ENCODE measurements around the gene MAP3K7.

The MAP3K7 gene

GRCh38 chr6:90484385-90484784, 102.5 kb downstream of the MAP3K7 start:
- no peak for DNase-seq (ENCODE audit: low read depth)

GRCh38 chr6:90483956-90484355, 102.9 kb downstream of the MAP3K7 start:
- DNase-seq (ENCODE audit: low read depth), result no peak

- DNase-seq (ENCODE audit: low read depth), result peak; percentile 19
Measured at GRCh38 chr6:90483116-90483839, 103.6 kb downstream of the MAP3K7 start.

GRCh38 chr6:90480666-90481065, 106.2 kb downstream of the MAP3K7 start:
- no peak for DNase-seq (ENCODE audit: low read depth)

GRCh38 chr6:90479603-90479926, 107.3 kb downstream of the MAP3K7 start:
- no peak for DNase-seq (ENCODE audit: low read depth)

GRCh38 chr6:90478789-90479602, 107.9 kb downstream of the MAP3K7 start:
- peak; percentile 86 for DNase-seq (ENCODE audit: low read depth)

GRCh38 chr6:90478278-90478677, 108.6 kb downstream of the MAP3K7 start:
- DNase-seq (ENCODE audit: low read depth), result no peak

GRCh38 chr6:90477366-90477765, 109.5 kb downstream of the MAP3K7 start:
- DNase-seq (ENCODE audit: low read depth), result no peak

- no peak for DNase-seq (ENCODE audit: low read depth)
Measured at GRCh38 chr6:90472716-90473115, 114.2 kb downstream of the MAP3K7 start.

GRCh38 chr6:90471263-90471662, 115.6 kb downstream of the MAP3K7 start:
- DNase-seq (ENCODE audit: low read depth), result no peak

GRCh38 chr6:90469906-90470305, 117.0 kb downstream of the MAP3K7 start:
- no peak for DNase-seq (ENCODE audit: low read depth)

- no peak for DNase-seq (ENCODE audit: low read depth)
Measured at GRCh38 chr6:90468859-90469258, 118.0 kb downstream of the MAP3K7 start.

GRCh38 chr6:90468080-90468479, 118.8 kb downstream of the MAP3K7 start:
- no peak for DNase-seq (ENCODE audit: low read depth)

- DNase-seq (ENCODE audit: low read depth), result no peak
Measured at GRCh38 chr6:90467546-90467945, 119.3 kb downstream of the MAP3K7 start.

- DNase-seq (ENCODE audit: low read depth), result no peak
Measured at GRCh38 chr6:90466154-90466940, 120.5 kb downstream of the MAP3K7 start.

- no peak for DNase-seq (ENCODE audit: low read depth)
Measured at GRCh38 chr6:90465686-90466085, 121.2 kb downstream of the MAP3K7 start.

- no peak for DNase-seq (ENCODE audit: low read depth)
Measured at GRCh38 chr6:90464507-90464906, 122.4 kb downstream of the MAP3K7 start.

- DNase-seq (ENCODE audit: low read depth), result no peak
Measured at GRCh38 chr6:90463874-90464273, 123.0 kb downstream of the MAP3K7 start.
